Activated naive CD8-positive, alpha-beta T cell treated with anti-CD3 and anti-CD28 coated beads for 36 hours (primary cell): Measurements from ENCODE around the gene TRMT11. TPM values are rescaled to one million over a fixed set of nuclear protein-coding genes. Genes with fewer than 3 reads are reported as not detected.

ENCODE experiments used
- DNase-seq: peaks from one replicate; pipeline ENCODE4 v3.0.0; 2021
- H3K27ac Mint-ChIP-seq: one replicate; pipeline ENCODE4 v1.8.0; 2022; ENCODE audit warnings: mild to moderate bottlenecking, moderate library complexity, mixed read lengths
- H3K27me3 Mint-ChIP-seq: one replicate; pipeline ENCODE4 v1.8.0; 2022; ENCODE audit warnings: mild to moderate bottlenecking, mixed read lengths
- H3K36me3 Mint-ChIP-seq: one replicate; pipeline ENCODE4 v1.8.0; 2021; ENCODE audit warnings: mild to moderate bottlenecking, mixed read lengths
- H3K4me1 Mint-ChIP-seq: one replicate; pipeline ENCODE4 v1.8.0; 2021; ENCODE audit warnings: mixed read lengths
- H3K4me3 Mint-ChIP-seq: one replicate; pipeline ENCODE4 v1.8.0; 2022; ENCODE audit warnings: mild to moderate bottlenecking, moderate library complexity, mixed read lengths
- H3K9me3 Mint-ChIP-seq: one replicate; pipeline ENCODE4 v1.8.0; 2022; ENCODE audit warnings: mixed read lengths
- total RNA-seq, 2 experiments: library from RNA; stranded (reverse); gene quantifications; one replicate each; pipeline ENCODE4 v1.2.3, GENCODE V29; 2021

TRMT11 gene
- total RNA-seq, 2 experiments from 2014 or later: 40.1 to 42.5 TPM

- no peaks in the 10 kb centered on the region for H3K9me3 Mint-ChIP-seq
These were observed 35.0 kb upstream of the TRMT11 start for GRCh38 chr6:125951323-125951722.

GRCh38 chr6:125952764-125953501, 33.4 kb upstream of the TRMT11 start:
- Mint-ChIP-seq H3K4me3 (no peak overlapping the region), H3K9me3 (no peaks in the 10 kb centered on the region), H3K36me3 (no peaks in the 10 kb centered on the region), H3K27ac (no peak overlapping the region), H3K27me3 (peaks cover 7% of the 10 kb centered on the region), H3K4me1 (peaks cover 3% of the 10 kb centered on the region)
- DNase-seq: peak; percentile 29

More at GRCh38 chr6:125951323-125951722, 35.0 kb upstream of the TRMT11 start:
- Mint-ChIP-seq H3K27me3 (peaks cover 7% of the 10 kb centered on the region), H3K4me1 (peaks cover 6% of the 10 kb centered on the region), H3K27ac (no peak overlapping the region), H3K36me3 (no peaks in the 10 kb centered on the region), H3K4me3 (no peak overlapping the region)
- no peak for DNase-seq

GRCh38 chr6:125953502-125953875, 32.9 kb upstream of the TRMT11 start:
- Mint-ChIP-seq H3K4me1 (peaks cover 3% of the 10 kb centered on the region), H3K27ac (no peak overlapping the region), H3K4me3 (no peak overlapping the region), H3K9me3 (no peaks in the 10 kb centered on the region), H3K36me3 (no peaks in the 10 kb centered on the region), H3K27me3 (peaks cover 7% of the 10 kb centered on the region)
- DNase-seq: peak; percentile 7

GRCh38 chr6:125954735-125955339, 31.5 kb upstream of the TRMT11 start:
- Mint-ChIP-seq H3K9me3 (no peaks in the 10 kb centered on the region), H3K27me3 (peaks cover 7% of the 10 kb centered on the region), H3K36me3 (no peaks in the 10 kb centered on the region), H3K4me3 (no peak overlapping the region), H3K27ac (no peak overlapping the region), H3K4me1 (peaks cover 3% of the 10 kb centered on the region)
- DNase-seq: no peak

- H3K4me3 Mint-ChIP-seq: peak overlapping the region; percentile 53
- peak overlapping the region; percentile 55 for H3K27ac Mint-ChIP-seq
- DNase-seq: no peak
- no peaks in the 10 kb centered on the region for H3K9me3 Mint-ChIP-seq
- H3K27me3 Mint-ChIP-seq: peaks cover 7% of the 10 kb centered on the region
- no peaks in the 10 kb centered on the region for H3K36me3 Mint-ChIP-seq
- H3K4me1 Mint-ChIP-seq: peaks cover 3% of the 10 kb centered on the region
These were observed 30.4 kb upstream of the TRMT11 start for GRCh38 chr6:125955973-125956372.

- H3K36me3 Mint-ChIP-seq: no peaks in the 10 kb centered on the region
- H3K27ac Mint-ChIP-seq: peak within 1 kb of the TSS; percentile 55
- H3K9me3 Mint-ChIP-seq: no peaks in the 10 kb centered on the region
These were observed 29.6 kb upstream of the TRMT11 start, which contains the start of gene HINT3 for GRCh38 chr6:125956506-125957390. Gene HINT3, plus strand, starts transcription at chr6:125956770. Its CDS starts 208 bp downstream, at chr6:125956978.

GRCh38 chr6:125957391-125957693, 29.0 kb upstream of the TRMT11 start:
- peaks cover 7% of the 10 kb centered on the region for H3K4me1 Mint-ChIP-seq
- no peak overlapping the region for H3K4me3 Mint-ChIP-seq
- no peak overlapping the region for H3K27ac Mint-ChIP-seq
- no peaks in the 10 kb centered on the region for H3K9me3 Mint-ChIP-seq
- no peaks in the 10 kb centered on the region for H3K36me3 Mint-ChIP-seq
- H3K27me3 Mint-ChIP-seq: peaks cover 3% of the 10 kb centered on the region
- DNase-seq: no peak

More at GRCh38 chr6:125956506-125957390, 29.6 kb upstream of the TRMT11 start, which contains the start of gene HINT3:
- Mint-ChIP-seq H3K27me3 (peaks cover 7% of the 10 kb centered on the region), H3K4me1 (peaks cover 5% of the 10 kb centered on the region), H3K4me3 (peak within 1 kb of the TSS; percentile 53)
- DNase-seq: peak; percentile 98

- H3K27me3 Mint-ChIP-seq: peaks cover 3% of the 10 kb centered on the region
- H3K27ac Mint-ChIP-seq: no peak overlapping the region
- no peaks in the 10 kb centered on the region for H3K9me3 Mint-ChIP-seq
- H3K4me1 Mint-ChIP-seq: peaks cover 7% of the 10 kb centered on the region
- H3K4me3 Mint-ChIP-seq: no peak overlapping the region
- H3K36me3 Mint-ChIP-seq: no peaks in the 10 kb centered on the region
- DNase-seq: no peak
These were observed 28.5 kb upstream of the TRMT11 start for GRCh38 chr6:125957845-125958244.

- DNase-seq: no peak
- peaks cover 16% of the 10 kb centered on the region for H3K4me1 Mint-ChIP-seq
- no peaks in the 10 kb centered on the region for H3K36me3 Mint-ChIP-seq
- H3K27ac Mint-ChIP-seq: no peak overlapping the region
- no peak overlapping the region for H3K4me3 Mint-ChIP-seq
- H3K27me3 Mint-ChIP-seq: peaks cover 3% of the 10 kb centered on the region
- H3K9me3 Mint-ChIP-seq: no peaks in the 10 kb centered on the region
These were observed 27.3 kb upstream of the TRMT11 start for GRCh38 chr6:125959041-125959440.

GRCh38 chr6:125961117-125961516, 25.2 kb upstream of the TRMT11 start:
- H3K27me3 Mint-ChIP-seq: no peaks in the 10 kb centered on the region
- H3K9me3 Mint-ChIP-seq: no peaks in the 10 kb centered on the region
- no peaks in the 10 kb centered on the region for H3K36me3 Mint-ChIP-seq
- H3K4me1 Mint-ChIP-seq: peaks cover 20% of the 10 kb centered on the region
- DNase-seq: no peak
- H3K4me3 Mint-ChIP-seq: no peak overlapping the region
- no peak overlapping the region for H3K27ac Mint-ChIP-seq

GRCh38 chr6:125962900-125963497, 23.3 kb upstream of the TRMT11 start:
- H3K27ac Mint-ChIP-seq: no peak overlapping the region
- no peak overlapping the region for H3K4me3 Mint-ChIP-seq
- peaks cover 9% of the 10 kb centered on the region for H3K36me3 Mint-ChIP-seq
- DNase-seq: no peak
- H3K27me3 Mint-ChIP-seq: no peaks in the 10 kb centered on the region
- H3K9me3 Mint-ChIP-seq: no peaks in the 10 kb centered on the region
- peaks cover 24% of the 10 kb centered on the region for H3K4me1 Mint-ChIP-seq

- no peak overlapping the region for H3K27ac Mint-ChIP-seq
- H3K4me3 Mint-ChIP-seq: no peak overlapping the region
- peaks cover 30% of the 10 kb centered on the region for H3K4me1 Mint-ChIP-seq
- H3K27me3 Mint-ChIP-seq: no peaks in the 10 kb centered on the region
- H3K36me3 Mint-ChIP-seq: peaks cover 11% of the 10 kb centered on the region
- DNase-seq: no peak
- no peaks in the 10 kb centered on the region for H3K9me3 Mint-ChIP-seq
These were observed 22.5 kb upstream of the TRMT11 start for GRCh38 chr6:125963817-125964216.

- no peak overlapping the region for H3K4me3 Mint-ChIP-seq
- H3K4me1 Mint-ChIP-seq: peaks cover 38% of the 10 kb centered on the region
- no peak for DNase-seq
- no peaks in the 10 kb centered on the region for H3K27me3 Mint-ChIP-seq
- peaks cover 11% of the 10 kb centered on the region for H3K36me3 Mint-ChIP-seq
- H3K27ac Mint-ChIP-seq: no peak overlapping the region
- no peaks in the 10 kb centered on the region for H3K9me3 Mint-ChIP-seq
These were observed 19.8 kb upstream of the TRMT11 start for GRCh38 chr6:125966569-125966968.

- DNase-seq: no peak
- Mint-ChIP-seq H3K9me3 (no peaks in the 10 kb centered on the region), H3K36me3 (peaks cover 17% of the 10 kb centered on the region), H3K4me3 (no peak overlapping the region), H3K27me3 (no peaks in the 10 kb centered on the region), H3K27ac (no peak overlapping the region), H3K4me1 (peaks cover 29% of the 10 kb centered on the region)
These were observed 17.8 kb upstream of the TRMT11 start for GRCh38 chr6:125968493-125968892.

GRCh38 chr6:125970760-125971159, 15.6 kb upstream of the TRMT11 start:
- Mint-ChIP-seq H3K27ac (peak overlapping the region; percentile 42), H3K36me3 (peaks cover 23% of the 10 kb centered on the region), H3K27me3 (no peaks in the 10 kb centered on the region), H3K4me3 (no peak overlapping the region), H3K9me3 (no peaks in the 10 kb centered on the region), H3K4me1 (peaks cover 24% of the 10 kb centered on the region)
- DNase-seq: no peak
